Caco-2 (cell line): ENCODE data around the gene DCUN1D2. TPM values are rescaled to one million over a fixed set of nuclear protein-coding genes. Genes with fewer than 3 reads are reported as not detected.

ENCODE experiments used
- BruUV-seq: library from RNA; stranded (reverse); fragments of 400-500 nt; replicated peaks from 2 replicates; lab custom pipeline; 2021; lab: Mats Ljungman, UMichigan
- CTCF ChIA-PET: fragments of 300-600 bp; sonication (Branson Sonifier 250); formaldehyde crosslinking; loops from one replicate; lab custom pipeline; 2022; ENCODE audit warnings: antibody characterized with exemption; lab: Charles Lee
- POLR2A ChIA-PET: fragments of 300-600 bp; sonication (Branson Sonifier 250); formaldehyde crosslinking; loops from one replicate; lab custom pipeline; 2022; ENCODE audit warnings: antibody characterized with exemption; lab: Charles Lee
- DNase-seq, 2 experiments: peaks; one replicate each; pipeline versions ENCODE4 v3.0.0 to v3.0.0-alpha.2; 2020 to 2022
- H3K27me3 ChIP-seq: replicated peaks from 2 replicates; pipeline ENCODE4 v1.6.0; 2011; ENCODE audit warnings: low read length; ENCODE audit not compliant: control insufficient read depth, insufficient read depth
- H3K36me3 ChIP-seq: 2 replicates; pipeline ENCODE4 v1.5.1; 2011; ENCODE audit warnings: low read length; ENCODE audit not compliant: control insufficient read depth, insufficient read depth
- H3K4me1 ChIP-seq: fragments of 250-450 bp; sonication (Bioruptor Pico); 2 replicates; pipeline ENCODE4 v1.5.1; 2020; ENCODE audit warnings: mild to moderate bottlenecking
- H3K4me3 ChIP-seq: 2 replicates; pipeline ENCODE4 v1.5.1; 2011; ENCODE audit warnings: low read depth, mild to moderate bottlenecking, control low read depth, low read length
- H3K9me3 ChIP-seq: fragments of 250-450 bp; sonication (Bioruptor Pico); 2 replicates; pipeline ENCODE4 v1.5.1; 2020; ENCODE audit warnings: mild to moderate bottlenecking, moderate library complexity
- H3K27ac Mint-ChIP-seq: one replicate; pipeline ENCODE4 v1.8.0; 2022; ENCODE audit warnings: mixed read lengths; ENCODE audit not compliant: unreplicated experiment
- H3K27me3 Mint-ChIP-seq: one replicate; pipeline ENCODE4 v1.8.0; 2022; ENCODE audit warnings: mixed read lengths; ENCODE audit not compliant: insufficient read depth, unreplicated experiment
- H3K36me3 Mint-ChIP-seq: one replicate; pipeline ENCODE4 v1.8.0; 2022; ENCODE audit warnings: mild to moderate bottlenecking, mixed read lengths; ENCODE audit not compliant: insufficient read depth, unreplicated experiment
- H3K4me1 Mint-ChIP-seq: one replicate; pipeline ENCODE4 v1.8.0; 2022; ENCODE audit warnings: low read depth, mixed read lengths; ENCODE audit not compliant: unreplicated experiment
- H3K4me3 Mint-ChIP-seq: one replicate; pipeline ENCODE4 v1.8.0; 2022; ENCODE audit warnings: mild to moderate bottlenecking, moderate library complexity, mixed read lengths; ENCODE audit not compliant: unreplicated experiment
- H3K9me3 Mint-ChIP-seq: one replicate; pipeline ENCODE4 v1.8.0; 2022; ENCODE audit warnings: mixed read lengths; ENCODE audit not compliant: unreplicated experiment
- intact Hi-C: fragments of 100-400 bp; cut with micrococcal nuclease; formaldehyde crosslinking; loops from one replicate; pipeline ENCODE4 v1.10.0; 2022; ENCODE audit not compliant: unreplicated experiment
- total RNA-seq: library from RNA; stranded (reverse); gene quantifications from 2 replicates; pipeline ENCODE4 v1.2.3, GENCODE V29; 2022
- TF ChIP-seq, protein P1 (sequence below), 2 experiments: fragments of 200-600 bp in 1 of 2; IDR thresholded peaks; 1 replicate in 1 of 2; 2 replicates in 1 of 2; pipeline versions ENCODE4 v1.5.1 to v1.8.0; 2011 to 2022; ENCODE audit warnings: antibody characterized with exemption in 1 of 2, control low read depth in 1 of 2, inconsistent platforms in 1 of 2, low read depth in 1 of 2, low read length in 1 of 2, mild to moderate bottlenecking in 1 of 2, moderate library complexity in 1 of 2; ENCODE audit not compliant: insufficient read depth in 1 of 2, severe bottlenecking in 1 of 2, unreplicated experiment in 1 of 2

DCUN1D2 gene
- total RNA-seq, 1 experiment from 2014 or later: 59.4 TPM

DNA sequence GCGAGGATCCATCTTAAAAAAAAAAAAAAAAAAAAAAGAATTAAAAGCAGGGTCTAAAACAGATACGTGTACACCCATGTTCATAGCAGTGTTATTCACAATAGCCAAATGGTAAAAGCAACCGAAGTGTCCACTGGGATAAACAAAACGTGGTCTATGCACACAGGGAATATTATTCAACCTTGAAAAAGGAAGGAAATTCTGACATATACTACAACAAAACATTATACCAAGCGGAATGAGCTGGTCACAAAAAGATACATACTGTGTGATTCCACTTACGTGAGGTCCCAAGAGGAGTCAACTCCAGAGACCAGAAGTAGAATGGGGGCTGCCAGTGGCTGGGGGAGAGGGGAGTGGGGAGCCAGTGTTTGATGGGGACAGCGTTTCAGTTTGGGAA is 22.5 kb downstream of the DCUN1D2 start:
- H3K27me3 ChIP-seq: no peaks in the 10 kb centered on the region
- no peaks in the 10 kb centered on the region for H3K9me3 ChIP-seq
- H3K27me3 Mint-ChIP-seq: no peaks in the 10 kb centered on the region
- CTCF ChIA-PET: no interaction called here
- H3K27ac Mint-ChIP-seq: no peak overlapping the region
- H3K36me3 ChIP-seq: peaks cover 5% of the 10 kb centered on the region; the same call in 1 of the 2 replicates
- H3K9me3 Mint-ChIP-seq: no peaks in the 10 kb centered on the region
- peaks cover 39% of the 10 kb centered on the region for H3K36me3 Mint-ChIP-seq
- no peak for DNase-seq
- TF ChIP-seq, protein P1, sequence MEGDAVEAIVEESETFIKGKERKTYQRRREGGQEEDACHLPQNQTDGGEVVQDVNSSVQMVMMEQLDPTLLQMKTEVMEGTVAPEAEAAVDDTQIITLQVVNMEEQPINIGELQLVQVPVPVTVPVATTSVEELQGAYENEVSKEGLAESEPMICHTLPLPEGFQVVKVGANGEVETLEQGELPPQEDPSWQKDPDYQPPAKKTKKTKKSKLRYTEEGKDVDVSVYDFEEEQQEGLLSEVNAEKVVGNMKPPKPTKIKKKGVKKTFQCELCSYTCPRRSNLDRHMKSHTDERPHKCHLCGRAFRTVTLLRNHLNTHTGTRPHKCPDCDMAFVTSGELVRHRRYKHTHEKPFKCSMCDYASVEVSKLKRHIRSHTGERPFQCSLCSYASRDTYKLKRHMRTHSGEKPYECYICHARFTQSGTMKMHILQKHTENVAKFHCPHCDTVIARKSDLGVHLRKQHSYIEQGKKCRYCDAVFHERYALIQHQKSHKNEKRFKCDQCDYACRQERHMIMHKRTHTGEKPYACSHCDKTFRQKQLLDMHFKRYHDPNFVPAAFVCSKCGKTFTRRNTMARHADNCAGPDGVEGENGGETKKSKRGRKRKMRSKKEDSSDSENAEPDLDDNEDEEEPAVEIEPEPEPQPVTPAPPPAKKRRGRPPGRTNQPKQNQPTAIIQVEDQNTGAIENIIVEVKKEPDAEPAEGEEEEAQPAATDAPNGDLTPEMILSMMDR (IDR thresholded peaks at IDR 0.05; ENCODE audit: insufficient read depth in 1 of 2, low read depth in 1 of 2, low read length in 1 of 2, severe bottlenecking in 1 of 2, unreplicated experiment in 1 of 2): no peak
- peaks cover 8% of the 10 kb centered on the region for H3K4me1 Mint-ChIP-seq
- POLR2A ChIA-PET: no interaction called here
- H3K4me3 ChIP-seq: no peak overlapping the region
- no peak overlapping the region for H3K4me3 Mint-ChIP-seq
- H3K4me1 ChIP-seq: no peaks in the 10 kb centered on the region
- no TSS peak for BruUV-seq
- intact Hi-C loops: no loop called here

DNA sequence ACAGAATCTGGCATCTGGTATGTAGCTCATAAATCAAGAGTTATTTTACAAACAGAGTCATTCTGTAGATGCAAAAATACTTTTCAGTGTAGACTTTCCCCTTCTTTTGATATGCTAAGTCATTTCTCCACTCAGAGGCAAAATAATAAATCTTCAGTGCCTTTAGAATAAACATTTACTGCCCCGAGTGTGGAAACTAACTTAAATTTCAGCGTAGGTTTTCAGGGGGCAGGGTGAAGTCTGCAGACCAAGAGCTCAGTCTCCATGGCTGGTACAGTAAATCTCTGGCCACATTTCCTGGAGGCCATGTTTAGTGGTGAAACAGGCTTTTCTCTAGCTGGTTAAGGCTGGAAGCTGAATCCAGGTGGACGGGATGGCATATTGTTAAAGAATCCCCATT is 24.1 kb downstream of the DCUN1D2 start:
- ChIA-PET POLR2A (no interaction called here), CTCF (no interaction called here)
- Mint-ChIP-seq H3K4me3 (no peak overlapping the region), H3K36me3 (peaks cover 33% of the 10 kb centered on the region), H3K27me3 (no peaks in the 10 kb centered on the region), H3K4me1 (peaks cover 8% of the 10 kb centered on the region), H3K9me3 (no peaks in the 10 kb centered on the region), H3K27ac (no peak overlapping the region)
- Histone ChIP-seq H3K9me3 (no peaks in the 10 kb centered on the region), H3K27me3 (no peaks in the 10 kb centered on the region), H3K36me3 (peaks cover 3% of the 10 kb centered on the region; the same call in 1 of the 2 replicates), H3K4me3 (no peak overlapping the region), H3K4me1 (0 out of 2 replicates have a peak, but pooled peaks cover under 1% of the 10 kb centered on the region)
- no TSS peak for BruUV-seq
- TF ChIP-seq, protein P1 (IDR thresholded peaks at IDR 0.05; ENCODE audit: insufficient read depth in 1 of 2, low read depth in 1 of 2, low read length in 1 of 2, severe bottlenecking in 1 of 2, unreplicated experiment in 1 of 2): no peak
- no peak for DNase-seq
- intact Hi-C loops: no loop called here

DNA sequence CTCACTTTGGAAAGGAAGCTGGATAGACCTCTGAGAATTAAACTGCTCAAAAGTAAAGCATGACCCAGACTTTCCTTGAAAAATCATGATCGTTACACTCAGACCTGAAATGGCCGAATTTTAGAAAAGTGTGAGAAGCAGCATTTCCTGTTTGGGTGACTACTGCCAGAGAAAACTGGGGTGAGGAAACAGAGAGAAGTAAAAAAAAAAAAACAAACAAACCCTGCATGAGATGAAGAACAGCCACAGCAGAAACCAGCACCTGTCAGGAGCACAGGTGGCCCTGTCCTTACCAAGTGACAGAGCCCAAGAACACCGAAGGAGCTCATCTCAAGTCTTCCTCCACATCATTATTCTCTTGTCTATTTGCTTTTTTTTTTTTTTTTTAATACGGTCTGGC is 25.2 kb downstream of the DCUN1D2 start:
- H3K27me3 ChIP-seq: no peaks in the 10 kb centered on the region
- CTCF ChIA-PET: no interaction called here
- H3K27ac Mint-ChIP-seq: no peak overlapping the region
- no peak overlapping the region for H3K4me3 ChIP-seq
- H3K4me1 Mint-ChIP-seq: peaks cover 8% of the 10 kb centered on the region
- POLR2A ChIA-PET: interaction anchor here (0.6 kb wide), 1 partner anchor 71 kb away, joined by 9 read pairs; no protein-coding TSS in a partner anchor
- no TSS peak for BruUV-seq
- H3K36me3 ChIP-seq: peaks cover 3% of the 10 kb centered on the region
- H3K36me3 Mint-ChIP-seq: peaks cover 44% of the 10 kb centered on the region
- no peak for DNase-seq
- no peaks in the 10 kb centered on the region for H3K9me3 Mint-ChIP-seq
- intact Hi-C loops: no loop called here
- TF ChIP-seq, protein P1 (IDR thresholded peaks at IDR 0.05; ENCODE audit: insufficient read depth in 1 of 2, low read depth in 1 of 2, low read length in 1 of 2, severe bottlenecking in 1 of 2, unreplicated experiment in 1 of 2): no peak
- no peaks in the 10 kb centered on the region for H3K27me3 Mint-ChIP-seq
- no peak overlapping the region for H3K4me3 Mint-ChIP-seq
- H3K9me3 ChIP-seq: no peaks in the 10 kb centered on the region
- H3K4me1 ChIP-seq: 0 out of 2 replicates have a peak, but pooled peaks cover 3% of the 10 kb centered on the region
